ENCODE results near the gene SRC. TPM values are rescaled to one million over a fixed set of nuclear protein-coding genes. Genes with fewer than 3 reads are reported as not detected.

Gene SRC
- total and polyA plus RNA-seq, 2 experiments from 2014 or later = 26.2 to 34.3 TPM

GRCh38 chr20:37346535-37347346 lies 801 bp downstream of the SRC start:
- H3K4me3 ChIP-seq = peak overlapping the region; percentile 76
- H3K9me3 ChIP-seq (ENCODE audit: low read depth) = no peaks in the 10 kb centered on the region
- peak; percentile 4 to 40 for DNase-seq (ENCODE audit: low read depth in 1 of 2, low spot score in 1 of 2)
- H3K27me3 ChIP-seq = no peaks in the 10 kb centered on the region
- H3K36me3 ChIP-seq = no peaks in the 10 kb centered on the region
- no peak for TF ChIP-seq CTCF (IDR thresholded peaks at IDR 0.05; ENCODE audit: low read depth, low read length)
- H3K27ac ChIP-seq = peak overlapping the region; percentile 82
- no peaks in the 10 kb centered on the region for H3K4me1 ChIP-seq (ENCODE audit: low read depth)

DNA sequence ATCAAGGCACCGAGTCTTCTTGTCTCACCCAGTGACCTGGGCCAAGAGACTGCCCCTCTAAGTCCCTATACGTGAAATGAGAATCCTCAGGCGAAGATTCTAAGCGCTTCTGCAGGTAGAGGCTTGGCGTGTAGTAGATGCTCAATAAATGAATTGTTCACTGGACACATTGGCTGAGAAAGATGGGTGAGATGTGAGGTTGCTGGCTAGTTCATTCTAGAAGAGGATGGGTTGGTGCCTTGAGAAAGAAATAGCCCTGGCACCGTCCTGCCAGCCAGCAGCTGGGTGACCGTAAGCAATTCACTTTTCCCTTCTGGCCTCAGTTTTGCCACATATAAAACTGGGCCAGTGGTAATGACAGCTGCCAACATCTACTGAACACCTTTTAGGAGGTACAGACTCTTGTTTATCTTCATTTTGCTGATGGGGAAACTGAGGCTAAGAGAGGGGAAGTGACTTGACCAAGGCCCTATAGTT lies 1.4 kb downstream of the SRC start:
- no peak for DNase-seq (ENCODE audit: low read depth in 1 of 2, low spot score in 1 of 2)
- Histone ChIP-seq H3K4me1 (ENCODE audit: low read depth) (no peaks in the 10 kb centered on the region), H3K27ac (peak overlapping the region; percentile 27), H3K4me3 (no peak overlapping the region), H3K36me3 (no peaks in the 10 kb centered on the region), H3K9me3 (ENCODE audit: low read depth) (no peaks in the 10 kb centered on the region), H3K27me3 (no peaks in the 10 kb centered on the region)
- no peak for TF ChIP-seq CTCF (IDR thresholded peaks at IDR 0.05; ENCODE audit: low read depth, low read length)

DNA sequence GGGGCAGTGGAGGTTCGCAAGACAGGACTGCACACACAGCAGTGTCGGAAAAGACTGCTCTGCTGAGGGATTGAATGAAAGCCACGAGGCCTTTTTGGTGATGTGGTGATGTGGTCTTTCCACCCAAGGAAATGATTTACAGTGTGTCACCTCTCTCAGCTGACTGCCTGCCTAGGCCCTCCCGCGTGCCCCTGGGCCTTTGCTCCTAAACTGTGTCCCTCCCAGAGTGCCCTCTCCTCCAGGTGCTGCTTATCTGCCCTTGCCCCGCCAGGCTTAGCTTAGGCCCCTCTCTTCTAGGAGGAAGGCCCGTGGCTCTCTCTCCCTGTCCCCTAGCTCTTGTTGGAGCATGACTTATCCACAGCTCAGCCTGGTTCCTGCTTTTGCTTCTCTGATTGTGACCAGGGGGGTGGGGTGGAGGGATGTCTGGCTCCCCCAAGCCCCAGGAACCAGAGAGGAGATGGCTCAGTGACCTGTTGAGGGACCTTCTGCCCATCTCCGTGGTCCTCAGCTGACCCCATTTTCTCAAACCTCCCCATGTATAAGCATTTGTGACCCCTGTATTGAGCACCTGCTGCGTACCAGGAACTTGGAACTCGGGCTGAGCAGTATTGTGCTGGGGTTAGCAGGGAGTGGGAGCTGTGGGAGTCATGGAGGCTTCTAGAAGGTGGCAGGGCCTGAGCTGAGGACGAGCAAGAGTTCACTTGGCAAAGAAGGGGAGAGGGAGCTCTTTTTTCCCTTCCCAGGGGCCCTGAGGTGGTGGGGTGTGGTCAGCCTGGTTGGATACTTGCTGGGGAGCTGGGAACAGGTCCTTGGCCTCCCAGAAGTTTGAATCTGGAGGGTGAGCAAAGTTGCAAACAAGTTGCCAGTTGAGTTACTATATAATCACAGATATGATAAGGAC lies 2.2 kb downstream of the SRC start:
- no peaks in the 10 kb centered on the region for H3K27me3 ChIP-seq
- H3K4me3 ChIP-seq = no peak overlapping the region
- H3K9me3 ChIP-seq (ENCODE audit: low read depth) = no peaks in the 10 kb centered on the region
- H3K4me1 ChIP-seq (ENCODE audit: low read depth) = no peaks in the 10 kb centered on the region
- peak overlapping the region; percentile 57 for H3K27ac ChIP-seq
- no peak for DNase-seq (ENCODE audit: low read depth in 1 of 2, low spot score in 1 of 2)
- no peak for TF ChIP-seq CTCF (IDR thresholded peaks at IDR 0.05; ENCODE audit: low read depth, low read length)
- no peaks in the 10 kb centered on the region for H3K36me3 ChIP-seq

DNA sequence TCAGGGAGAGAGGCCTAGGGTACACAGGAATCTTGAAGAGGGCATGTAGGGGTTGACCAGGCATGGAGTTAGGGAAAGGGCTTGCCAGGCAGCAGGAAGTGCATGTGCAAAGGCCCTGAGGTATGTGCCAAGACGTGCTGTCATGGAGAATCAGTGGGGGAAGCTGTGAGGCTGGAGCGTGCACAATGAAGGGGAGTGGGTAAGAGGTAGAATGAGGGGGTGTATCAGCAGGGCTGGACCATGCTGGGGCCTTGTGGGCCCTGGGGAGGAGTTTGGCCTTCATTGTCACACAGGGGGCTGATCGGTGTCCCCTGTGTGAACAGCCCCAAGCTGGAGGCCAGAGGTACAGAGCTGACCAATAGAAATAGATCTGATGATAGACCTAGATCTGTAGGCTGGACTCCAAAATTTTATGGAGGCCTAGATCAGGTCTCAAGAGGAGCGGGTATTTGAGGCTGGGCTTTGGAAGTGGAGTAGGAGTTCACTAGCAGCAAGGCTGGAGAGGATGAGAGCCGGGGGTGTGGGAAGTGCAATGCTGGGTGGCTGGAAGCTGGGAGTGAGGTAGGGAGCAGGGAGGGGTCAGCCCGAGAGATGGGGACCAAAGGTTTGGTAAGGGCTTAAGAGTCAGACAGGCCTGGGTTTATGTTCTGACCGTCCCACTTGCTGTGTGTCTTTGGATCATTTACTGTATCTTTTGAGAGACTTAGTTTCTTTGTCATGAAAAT lies 3.0 kb downstream of the SRC start:
- no peak overlapping the region for H3K4me3 ChIP-seq
- H3K27me3 ChIP-seq = no peaks in the 10 kb centered on the region
- H3K36me3 ChIP-seq = no peaks in the 10 kb centered on the region
- no peak for DNase-seq (ENCODE audit: low read depth in 1 of 2, low spot score in 1 of 2)
- H3K9me3 ChIP-seq (ENCODE audit: low read depth) = no peaks in the 10 kb centered on the region
- peak overlapping the region; percentile 17 for H3K27ac ChIP-seq
- no peaks in the 10 kb centered on the region for H3K4me1 ChIP-seq (ENCODE audit: low read depth)
- TF ChIP-seq CTCF (IDR thresholded peaks at IDR 0.05; ENCODE audit: low read depth, low read length) = no peak
